Smooth muscle cell (in vitro differentiated cells): ENCODE data around the gene KCNE1. TPM values are rescaled to one million over a fixed set of nuclear protein-coding genes. Genes with fewer than 3 reads are reported as not detected.

Source experiments
- DNase-seq: peaks from one replicate; lab custom pipeline; 2025; ENCODE audit not compliant: unreplicated experiment; lab: John Stamatoyannopoulos, UW
- H2AFZ ChIP-seq: fragments of 200-600 bp; sonication (generic); 2 replicates; pipeline ENCODE4 v1.6.0; 2016; ENCODE audit warnings: antibody characterized with exemption, low read depth, mild to moderate bottlenecking
- H3F3A ChIP-seq: fragments of 200-600 bp; sonication (generic); 2 replicates; pipeline ENCODE4 v1.6.0; 2017; ENCODE audit warnings: antibody characterized with exemption, low read depth
- H3K27ac ChIP-seq: fragments of 200-600 bp; sonication (generic); 2 replicates; pipeline ENCODE4 v1.5.1; 2016; ENCODE audit warnings: low read depth, mild to moderate bottlenecking
- H3K27me3 ChIP-seq: fragments of 200-600 bp; sonication (generic); 2 replicates; pipeline ENCODE4 v1.6.1; 2016; ENCODE audit warnings: low read depth, mild to moderate bottlenecking
- H3K36me3 ChIP-seq: fragments of 200-600 bp; sonication (generic); 2 replicates; pipeline ENCODE4 v1.5.1; 2016; ENCODE audit warnings: low read depth
- H3K4me1 ChIP-seq: fragments of 200-600 bp; sonication (generic); 2 replicates; pipeline ENCODE4 v1.5.1; 2016; ENCODE audit warnings: low read depth
- H3K4me2 ChIP-seq: fragments of 200-600 bp; sonication (generic); 2 replicates; pipeline ENCODE4 v1.6.0; 2016; ENCODE audit warnings: mild to moderate bottlenecking
- H3K4me3 ChIP-seq: fragments of 200-600 bp; sonication (generic); 2 replicates; pipeline ENCODE4 v1.5.1; 2016; ENCODE audit warnings: mild to moderate bottlenecking
- H3K79me2 ChIP-seq: fragments of 200-600 bp; sonication (generic); 2 replicates; pipeline ENCODE4 v1.6.0; 2016; ENCODE audit warnings: low read depth, mild to moderate bottlenecking
- H3K9ac ChIP-seq: fragments of 200-600 bp; sonication (generic); 2 replicates; pipeline ENCODE4 v1.6.0; 2016; ENCODE audit warnings: low read depth
- H3K9me3 ChIP-seq: fragments of 200-600 bp; sonication (generic); replicated peaks from 2 replicates; pipeline ENCODE4 v1.5.1; 2016; ENCODE audit warnings: low read depth
- H4K20me1 ChIP-seq: fragments of 200-600 bp; sonication (generic); 2 replicates; pipeline ENCODE4 v1.6.0; 2016; ENCODE audit warnings: low read depth
- WGBS: methylation state at CpG from one replicate; pipeline ENCODE4 v1.1.7; 2016; ENCODE audit warnings: low lambda C conversion rate; 5-methylcytosine and 5-hydroxymethylcytosine counted together
- polyA plus RNA-seq: library from polyadenylated mRNA; unstranded; fragments of >200 nt; fragmentation: Nextera tagmentation; extraction: Ambion mirVana; gene quantifications from 2 replicates; pipeline ENCODE4 v1.2.1, GENCODE V29; 2016
- total RNA-seq: library from RNA; depleted of rRNA; stranded (reverse); fragments of >200 nt; gene quantifications from 2 replicates; pipeline ENCODE4 v1.2.3, GENCODE V29; 2014
- TF ChIP-seq, protein P1 (sequence below): fragments of 200-600 bp; sonication (generic); IDR thresholded peaks from 2 replicates; pipeline ENCODE4 v1.5.1; 2017; ENCODE audit warnings: borderline replicate concordance, mild to moderate bottlenecking, antibody characterized with exemption; ENCODE audit not compliant: insufficient read depth, poor library complexity, severe bottlenecking

KCNE1 gene
- total and polyA plus RNA-seq, 2 experiments from 2014 or later = 0.16 TPM; not detected in 1

DNA sequence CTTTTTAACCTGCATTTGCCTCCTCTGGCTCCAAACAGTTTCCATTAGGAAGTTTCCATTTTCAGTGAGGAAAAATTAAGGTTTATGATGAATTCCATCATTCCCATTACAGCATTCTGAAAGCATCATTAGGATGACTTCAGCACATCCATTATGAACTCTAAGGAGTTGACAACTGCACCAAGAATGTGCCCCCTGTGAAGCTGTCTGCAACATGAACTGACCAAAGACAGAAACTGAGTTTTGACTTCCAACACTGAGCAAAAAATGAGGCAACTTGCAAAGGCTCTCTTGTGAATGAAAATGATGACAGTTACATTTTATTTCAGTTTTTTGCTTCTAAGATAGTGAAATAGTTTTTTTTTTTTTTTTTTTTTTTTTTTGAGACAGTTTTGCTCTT is 18.3 kb upstream of the KCNE1 start:
- peaks cover 18% of the 10 kb centered on the region for H3F3A ChIP-seq
- no peak overlapping the region for H3K4me2 ChIP-seq
- no peak overlapping the region for H2AFZ ChIP-seq
- no peak overlapping the region for H3K4me3 ChIP-seq
- no peaks in the 10 kb centered on the region for H3K27me3 ChIP-seq
- no peaks in the 10 kb centered on the region for H3K9me3 ChIP-seq
- no peak overlapping the region for H3K9ac ChIP-seq
- peaks cover 14% of the 10 kb centered on the region for H3K4me1 ChIP-seq
- no peaks in the 10 kb centered on the region for H3K79me2 ChIP-seq
- peak overlapping the region; percentile 50 for H3K27ac ChIP-seq
- no peaks in the 10 kb centered on the region for H3K36me3 ChIP-seq
- H4K20me1 ChIP-seq = no peaks in the 10 kb centered on the region
- DNase-seq = no peak
- TF ChIP-seq, protein P1, sequence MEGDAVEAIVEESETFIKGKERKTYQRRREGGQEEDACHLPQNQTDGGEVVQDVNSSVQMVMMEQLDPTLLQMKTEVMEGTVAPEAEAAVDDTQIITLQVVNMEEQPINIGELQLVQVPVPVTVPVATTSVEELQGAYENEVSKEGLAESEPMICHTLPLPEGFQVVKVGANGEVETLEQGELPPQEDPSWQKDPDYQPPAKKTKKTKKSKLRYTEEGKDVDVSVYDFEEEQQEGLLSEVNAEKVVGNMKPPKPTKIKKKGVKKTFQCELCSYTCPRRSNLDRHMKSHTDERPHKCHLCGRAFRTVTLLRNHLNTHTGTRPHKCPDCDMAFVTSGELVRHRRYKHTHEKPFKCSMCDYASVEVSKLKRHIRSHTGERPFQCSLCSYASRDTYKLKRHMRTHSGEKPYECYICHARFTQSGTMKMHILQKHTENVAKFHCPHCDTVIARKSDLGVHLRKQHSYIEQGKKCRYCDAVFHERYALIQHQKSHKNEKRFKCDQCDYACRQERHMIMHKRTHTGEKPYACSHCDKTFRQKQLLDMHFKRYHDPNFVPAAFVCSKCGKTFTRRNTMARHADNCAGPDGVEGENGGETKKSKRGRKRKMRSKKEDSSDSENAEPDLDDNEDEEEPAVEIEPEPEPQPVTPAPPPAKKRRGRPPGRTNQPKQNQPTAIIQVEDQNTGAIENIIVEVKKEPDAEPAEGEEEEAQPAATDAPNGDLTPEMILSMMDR = no peak

- H3K27me3 ChIP-seq = no peaks in the 10 kb centered on the region
- H3K79me2 ChIP-seq = no peaks in the 10 kb centered on the region
- H2AFZ ChIP-seq = no peak overlapping the region
- 84% methylated on average over 3 of the region's 3 CpGs for WGBS
- no peak for DNase-seq
- no peak overlapping the region for H3K9ac ChIP-seq
- H3K4me3 ChIP-seq = no peak overlapping the region
- no peaks in the 10 kb centered on the region for H3K9me3 ChIP-seq
- TF ChIP-seq, protein P1 = no peak
- H3F3A ChIP-seq = peaks cover 18% of the 10 kb centered on the region
- H3K4me2 ChIP-seq = no peak overlapping the region
- no peak overlapping the region for H3K27ac ChIP-seq
- H4K20me1 ChIP-seq = no peaks in the 10 kb centered on the region
- no peaks in the 10 kb centered on the region for H3K36me3 ChIP-seq
- peaks cover 21% of the 10 kb centered on the region for H3K4me1 ChIP-seq
Measured at GRCh38 chr21:34528131-34528561, 16.1 kb upstream of the KCNE1 start.

DNA sequence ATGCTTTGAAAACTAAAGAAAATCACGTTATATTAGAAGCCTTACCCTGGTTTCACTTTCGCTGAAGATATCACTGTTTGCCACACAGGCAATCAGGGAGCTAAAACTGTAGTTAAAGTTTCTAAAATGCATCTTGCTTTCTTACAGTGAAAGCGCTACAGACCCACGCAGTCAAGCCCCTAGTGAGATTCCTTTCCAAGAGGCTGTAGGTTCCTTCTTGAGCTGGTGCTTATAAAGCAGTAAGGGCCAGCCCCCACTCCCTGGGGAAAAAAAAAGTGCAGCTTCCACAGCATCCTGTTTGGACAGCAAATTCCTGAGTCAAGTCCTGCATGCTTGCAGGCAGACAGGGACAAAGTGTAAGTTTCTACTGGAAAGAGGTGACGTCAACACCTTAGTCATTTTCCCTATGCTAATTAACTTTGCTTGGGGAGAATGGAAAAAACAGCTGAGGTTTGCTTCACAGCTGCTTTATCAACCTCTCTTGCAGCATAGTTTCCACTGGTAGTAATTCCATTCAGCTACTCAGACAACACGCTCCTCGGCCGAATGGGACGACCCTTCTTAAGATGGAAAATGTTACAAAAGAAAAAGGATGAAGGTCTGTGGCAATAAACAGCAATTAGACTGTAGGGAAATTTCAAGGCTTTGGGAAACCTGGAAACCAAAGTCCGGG is 14.7 kb upstream of the KCNE1 start:
- H3K27me3 ChIP-seq = no peaks in the 10 kb centered on the region
- peak overlapping the region; percentile 60 for H3K4me3 ChIP-seq
- 4% methylated on average over 10 of the region's 10 CpGs for WGBS
- peaks cover 21% of the 10 kb centered on the region for H3K4me1 ChIP-seq
- peak overlapping the region; percentile 95 for H3K9ac ChIP-seq
- peak; percentile 34 for DNase-seq
- H3F3A ChIP-seq = peaks cover 18% of the 10 kb centered on the region
- H3K79me2 ChIP-seq = no peaks in the 10 kb centered on the region
- peak overlapping the region; percentile 99 for H3K27ac ChIP-seq
- TF ChIP-seq, protein P1 = no peak
- peak overlapping the region; percentile 88 for H3K4me2 ChIP-seq
- no peaks in the 10 kb centered on the region for H3K9me3 ChIP-seq
- no peaks in the 10 kb centered on the region for H4K20me1 ChIP-seq
- H2AFZ ChIP-seq = no peak overlapping the region
- no peaks in the 10 kb centered on the region for H3K36me3 ChIP-seq

GRCh38 chr21:34526241-34526617 is 14.2 kb upstream of the KCNE1 start:
- WGBS = 26% methylated on average over 5 of the region's 5 CpGs
- peaks cover 18% of the 10 kb centered on the region for H3F3A ChIP-seq
- H3K4me2 ChIP-seq = peak overlapping the region; percentile 88
- DNase-seq = no peak
- no peaks in the 10 kb centered on the region for H3K79me2 ChIP-seq
- H3K36me3 ChIP-seq = no peaks in the 10 kb centered on the region
- peaks cover 21% of the 10 kb centered on the region for H3K4me1 ChIP-seq
- TF ChIP-seq, protein P1 = no peak
- peak overlapping the region; percentile 60 for H3K4me3 ChIP-seq
- H3K9ac ChIP-seq = peak overlapping the region; percentile 95
- H3K9me3 ChIP-seq = no peaks in the 10 kb centered on the region
- no peaks in the 10 kb centered on the region for H4K20me1 ChIP-seq
- no peak overlapping the region for H2AFZ ChIP-seq
- no peaks in the 10 kb centered on the region for H3K27me3 ChIP-seq
- H3K27ac ChIP-seq = peak overlapping the region; percentile 99
